ENCODE data around the gene HMGN2.

Gene HMGN2

GRCh38 chr1:26472320-26472900 lies at the start of gene HMGN2:
Gene HMGN2, plus strand, starts transcription at chr1:26472440. Its CDS starts 173 bp downstream, at chr1:26472613.
- DNase-seq (ENCODE audit: low spot score), result peak; percentile 87

- DNase-seq (ENCODE audit: low spot score), result no peak
Measured at GRCh38 chr1:26429721-26430120, 42.5 kb upstream of the HMGN2 start.

- DNase-seq (ENCODE audit: low spot score), result peak; percentile 100
Measured at GRCh38 chr1:26431979-26432695, 40.1 kb upstream of the HMGN2 start, which contains the start of gene DHDDS. Gene DHDDS, plus strand, starts transcription at chr1:26432321. Its CDS starts 625 bp downstream, at chr1:26432946.

- DNase-seq (ENCODE audit: low spot score), result no peak
Measured at GRCh38 chr1:26432793-26433192, 39.4 kb upstream of the HMGN2 start.

DNA sequence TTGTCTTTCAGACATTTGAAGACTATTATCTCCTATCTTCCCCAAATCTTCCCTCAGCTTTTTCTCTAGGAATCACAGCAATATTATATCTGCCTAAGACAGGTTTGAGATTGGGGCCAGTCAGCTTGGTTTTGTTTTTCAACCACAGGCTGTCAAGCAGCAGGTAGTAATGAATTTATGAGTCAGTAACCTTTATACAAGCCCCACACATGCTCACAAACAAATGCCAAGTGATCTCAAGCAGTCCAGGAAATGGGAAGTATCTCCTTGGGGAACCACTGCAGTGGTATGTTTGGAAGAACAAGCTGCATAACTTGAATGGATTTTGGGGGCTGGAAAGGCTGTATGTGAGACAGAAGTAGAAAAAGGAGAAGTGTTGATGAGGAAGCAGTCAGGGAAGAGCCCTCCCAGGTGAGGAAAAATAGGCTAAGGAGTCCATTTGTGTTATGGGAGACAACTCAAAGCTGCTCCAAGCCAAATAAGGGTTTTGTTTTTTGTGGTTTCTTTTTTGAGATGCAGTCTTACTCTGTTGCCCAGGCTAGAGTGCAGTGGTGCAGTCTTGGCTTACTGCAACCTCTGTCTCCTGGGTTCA lies 38.0 kb upstream of the HMGN2 start:
- DNase-seq (ENCODE audit: low spot score), result no peak

DNA sequence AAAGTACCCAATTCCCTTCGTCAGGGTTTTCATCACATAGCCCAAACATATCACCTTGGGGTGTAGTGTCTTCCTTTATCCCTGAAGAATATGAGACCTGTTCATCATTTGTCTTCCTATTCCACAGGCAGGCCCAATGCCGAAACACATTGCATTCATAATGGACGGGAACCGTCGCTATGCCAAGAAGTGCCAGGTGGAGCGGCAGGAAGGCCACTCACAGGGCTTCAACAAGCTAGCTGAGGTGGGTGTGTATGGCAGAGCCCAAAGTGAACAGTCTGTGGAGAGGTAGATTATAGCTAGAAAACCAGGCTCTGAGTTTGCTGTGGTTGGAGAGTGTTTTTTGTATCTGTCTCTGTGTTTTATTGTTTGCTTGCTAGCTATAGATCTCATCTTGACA lies 34.2 kb upstream of the HMGN2 start:
- no peak for DNase-seq (ENCODE audit: low spot score)

DNA sequence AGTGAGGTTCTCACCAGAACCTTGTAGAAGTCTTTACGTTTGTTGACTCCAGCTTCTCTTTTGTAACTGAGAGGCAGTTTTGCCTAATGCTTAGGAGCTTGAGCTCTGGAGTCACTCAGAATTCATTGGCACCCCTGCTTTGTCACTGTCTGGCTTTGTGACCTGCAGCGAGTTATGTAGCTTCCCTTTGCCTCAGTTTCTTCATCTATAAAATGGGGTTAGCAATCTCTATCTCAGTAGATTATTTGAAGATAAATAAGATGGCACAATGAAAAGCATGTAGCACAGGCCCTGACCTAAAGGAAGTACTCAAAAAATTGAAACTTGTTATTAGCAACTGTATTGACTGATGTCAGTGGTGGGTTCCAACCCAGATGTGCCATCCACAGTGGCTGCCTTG lies 32.0 kb upstream of the HMGN2 start:
- no peak for DNase-seq (ENCODE audit: low spot score)

- DNase-seq (ENCODE audit: low spot score), result no peak
Measured at GRCh38 chr1:26449868-26450267, 22.4 kb upstream of the HMGN2 start.

DNA sequence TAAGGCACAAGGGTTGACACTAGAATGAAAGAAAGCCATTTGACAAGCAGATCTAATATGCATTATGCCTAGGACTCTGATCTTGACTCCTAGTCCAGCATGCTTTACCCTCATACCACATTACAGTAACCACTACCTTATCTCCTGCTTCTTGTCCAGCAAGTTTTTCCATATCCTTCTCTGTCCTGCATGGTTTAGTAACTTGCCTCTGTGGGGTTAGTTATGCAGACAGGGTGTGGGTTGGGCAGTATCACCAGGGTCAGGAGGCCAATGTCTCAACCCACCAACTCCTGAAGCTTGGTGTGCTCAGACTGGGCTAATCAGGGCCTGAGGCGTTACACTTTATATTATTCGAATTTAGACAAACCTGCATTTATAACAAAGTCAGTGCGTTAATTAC lies 21.3 kb upstream of the HMGN2 start:
- no peak for DNase-seq (ENCODE audit: low spot score)

- DNase-seq (ENCODE audit: low spot score), result no peak
Measured at GRCh38 chr1:26452459-26453183, 19.6 kb upstream of the HMGN2 start.

DNA sequence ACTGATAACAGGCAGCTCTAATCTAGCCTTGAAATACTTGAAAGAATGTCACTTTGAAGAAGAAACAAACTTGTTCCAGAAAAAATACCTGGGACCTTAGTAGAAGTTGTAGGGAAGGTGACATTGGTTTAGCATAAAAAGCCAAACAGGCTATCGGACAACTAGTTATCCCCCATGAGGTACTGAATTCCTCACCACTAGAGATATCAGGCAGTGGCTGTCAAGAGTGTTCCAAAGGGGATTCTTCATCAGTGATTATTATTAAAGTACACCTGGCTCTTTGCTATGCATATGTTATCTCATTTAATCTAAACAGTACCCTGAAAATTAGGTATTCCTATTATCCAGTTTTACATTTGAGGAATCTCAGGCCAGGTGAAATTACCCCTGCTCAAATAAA lies 13.1 kb upstream of the HMGN2 start:
- no peak for DNase-seq (ENCODE audit: low spot score)

DNA sequence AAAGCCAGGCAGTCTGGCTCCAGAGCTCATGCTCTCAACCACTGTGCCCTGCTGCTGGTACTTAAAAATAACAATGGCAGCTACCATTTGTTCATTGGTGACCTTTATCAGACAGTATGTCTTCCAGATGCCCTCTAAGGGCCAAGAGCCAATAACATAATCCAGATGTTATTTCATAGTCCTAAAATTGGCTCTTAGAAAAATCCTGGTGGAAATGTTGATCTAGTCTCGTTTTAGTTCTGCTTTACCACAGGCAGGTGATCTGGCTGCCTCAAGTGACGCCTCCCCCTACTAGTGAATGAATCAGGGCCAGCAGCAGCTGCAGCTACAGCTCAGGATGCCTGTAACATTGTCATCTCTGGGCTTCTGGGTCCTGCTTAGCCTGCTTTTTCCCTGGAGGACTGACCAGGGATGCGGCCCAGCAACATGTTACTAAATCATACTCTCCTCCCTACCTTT lies 12.6 kb upstream of the HMGN2 start:
- no peak for DNase-seq (ENCODE audit: low spot score)

DNA sequence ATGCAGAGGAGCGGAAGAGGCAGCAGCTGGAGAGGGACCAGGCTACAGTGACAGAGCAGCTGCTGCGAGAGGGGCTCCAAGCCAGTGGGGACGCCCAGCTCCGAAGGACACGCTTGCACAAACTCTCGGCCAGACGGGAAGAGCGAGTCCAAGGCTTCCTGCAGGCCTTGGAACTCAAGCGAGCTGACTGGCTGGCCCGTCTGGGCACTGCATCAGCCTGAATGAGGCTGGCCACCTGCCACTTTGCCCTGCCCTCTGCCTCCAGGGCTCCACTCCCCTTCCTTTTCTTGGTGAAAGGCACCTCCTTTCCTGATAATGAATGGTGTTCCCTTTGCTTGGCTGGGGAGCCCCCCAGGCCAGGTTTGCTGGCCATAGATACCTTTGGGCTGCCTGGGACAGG lies 3.3 kb upstream of the HMGN2 start:
- no peak for DNase-seq (ENCODE audit: low spot score)

GRCh38 chr1:26469558-26469957 lies 2.7 kb upstream of the HMGN2 start:
- no peak for DNase-seq (ENCODE audit: low spot score)

DNA sequence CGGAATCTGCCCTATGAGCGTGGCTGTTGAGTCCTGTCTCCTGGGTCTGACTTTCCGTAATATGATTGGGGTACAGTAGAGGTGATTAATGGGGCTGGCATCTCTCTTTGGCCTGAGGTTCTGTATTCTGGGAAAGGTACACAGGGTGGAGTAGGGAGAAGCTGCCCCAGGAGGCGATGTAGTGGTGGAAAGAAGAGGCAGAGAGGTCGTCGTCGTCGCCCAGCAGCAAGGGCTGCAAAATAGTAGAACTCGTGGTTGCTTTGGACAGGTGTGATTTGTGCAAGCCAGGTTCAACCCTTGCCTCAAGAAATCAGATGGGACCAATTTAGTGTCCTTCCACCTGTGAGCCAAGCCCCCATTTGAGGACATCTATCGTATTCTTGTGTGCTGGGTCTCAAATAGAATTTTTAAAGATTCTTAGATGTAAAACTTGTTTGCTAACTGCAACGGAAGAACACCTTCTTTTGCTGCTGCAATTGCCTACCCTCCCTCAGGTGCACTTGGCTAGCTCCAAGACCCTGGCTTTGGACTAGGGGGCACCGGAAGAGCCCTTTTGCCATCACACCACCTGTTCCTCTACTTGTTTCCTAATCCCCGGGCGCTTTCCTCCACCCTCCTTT lies 1.3 kb upstream of the HMGN2 start:
- no peak for DNase-seq (ENCODE audit: low spot score)

DNA sequence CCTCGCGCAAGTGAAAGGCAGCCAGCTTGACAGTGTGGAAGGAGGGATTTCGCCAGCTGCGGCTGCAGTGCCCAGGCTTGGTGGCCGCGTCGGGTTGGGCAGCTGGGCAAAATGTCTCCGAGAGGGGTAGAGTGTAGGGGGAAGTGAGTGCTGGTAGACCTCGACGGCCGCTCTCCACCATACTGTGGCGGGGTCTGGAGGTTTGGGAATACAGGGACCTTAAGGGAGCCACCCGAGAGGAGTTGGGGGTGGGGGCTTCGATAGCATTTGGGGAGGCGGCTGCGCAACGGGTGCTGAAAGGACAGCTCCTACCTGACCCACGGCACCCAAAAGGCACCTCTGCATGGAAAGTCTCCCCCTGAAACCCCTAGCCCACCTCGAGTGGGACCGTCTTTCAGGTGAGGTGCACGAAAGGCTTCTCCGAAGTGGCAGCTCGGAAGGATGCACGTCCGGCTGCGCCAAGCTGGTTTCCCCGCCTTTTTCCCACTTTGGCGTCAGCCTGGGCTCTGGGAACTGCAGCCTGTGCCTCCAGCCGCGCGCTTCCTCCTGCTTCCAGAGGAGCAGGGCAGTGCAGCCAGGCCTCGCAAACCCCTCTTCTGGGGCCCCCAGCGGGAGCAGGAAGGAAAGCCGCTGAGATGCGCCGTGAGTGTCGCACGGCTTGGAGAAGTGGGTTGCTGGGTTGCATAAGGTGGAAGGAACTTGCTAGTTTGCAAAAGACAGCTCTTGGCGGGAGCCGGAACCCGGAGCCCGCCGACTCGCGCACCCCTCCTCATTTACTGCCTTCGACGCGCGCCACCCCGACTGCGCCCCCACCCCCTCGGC lies 531 bp upstream of the HMGN2 start:
- DNase-seq (ENCODE audit: low spot score), result peak; percentile 46

DNA sequence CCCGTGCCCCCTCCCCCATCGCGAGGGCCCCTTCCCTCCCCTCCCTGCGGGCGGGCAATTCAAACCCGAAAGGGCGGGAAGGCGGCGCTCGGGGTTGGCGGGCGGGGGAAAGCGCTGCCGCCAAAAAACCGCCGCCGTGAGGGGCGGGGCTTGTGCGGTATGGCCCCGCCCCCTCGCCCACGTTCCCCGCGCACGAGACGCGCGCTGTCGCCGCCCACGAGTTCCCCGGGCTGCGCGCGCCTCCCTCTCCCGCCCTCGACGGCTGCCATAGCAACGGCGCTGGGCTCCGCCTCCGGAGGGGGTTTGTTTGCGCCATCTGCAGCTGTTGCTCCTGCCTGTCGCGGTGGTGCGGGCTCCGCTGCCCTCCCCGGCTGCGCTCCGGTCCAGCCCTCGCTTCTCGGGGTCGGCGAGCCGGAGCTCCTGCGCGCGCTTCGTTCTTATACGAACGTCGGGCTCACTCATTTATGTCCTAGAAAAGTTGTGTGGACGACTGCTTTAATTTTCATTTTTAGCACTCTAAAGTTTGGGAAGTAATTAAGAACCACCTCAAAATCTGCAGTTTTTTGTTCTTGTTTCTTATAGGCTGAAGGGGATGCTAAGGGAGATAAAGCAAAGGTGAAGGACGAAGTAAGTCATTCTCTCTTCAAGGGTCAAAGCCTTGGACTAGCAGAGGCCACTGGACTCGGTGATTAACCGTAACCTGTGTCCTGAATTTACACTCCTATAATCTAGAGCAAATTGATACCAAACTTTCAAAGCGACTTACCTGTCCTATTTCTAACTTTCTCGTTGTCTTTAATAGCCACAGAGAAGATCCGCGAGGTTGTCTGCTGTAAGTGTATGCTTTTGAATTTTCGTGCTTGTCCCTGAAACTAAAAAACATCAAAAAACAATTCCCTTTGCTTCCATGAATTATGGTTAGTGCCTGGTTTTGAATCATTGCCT lies 933 bp downstream of the HMGN2 start:
- DNase-seq (ENCODE audit: low spot score), result peak; percentile 99

DNA sequence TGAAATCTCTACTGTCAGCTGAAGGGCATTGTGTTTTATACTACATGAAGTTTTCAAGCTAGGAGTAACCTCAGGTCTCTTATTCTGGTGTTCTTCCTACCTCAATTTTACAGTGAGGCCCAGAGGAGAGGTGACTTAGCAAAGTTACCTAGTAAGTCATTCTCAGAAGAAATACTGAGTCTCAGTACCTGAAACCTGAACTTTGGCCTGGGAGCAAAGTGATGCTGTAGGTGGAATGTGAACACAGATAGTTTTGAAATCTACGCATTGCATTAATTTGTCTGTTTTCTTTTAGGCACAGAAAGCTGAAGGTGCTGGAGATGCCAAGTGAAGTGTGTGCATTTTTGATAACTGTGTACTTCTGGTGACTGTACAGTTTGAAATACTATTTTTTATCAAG lies 2.6 kb downstream of the HMGN2 start:
- DNase-seq (ENCODE audit: low spot score), result no peak

- DNase-seq (ENCODE audit: low spot score), result no peak
Measured at GRCh38 chr1:26475989-26476388, 3.7 kb downstream of the HMGN2 start.

DNA sequence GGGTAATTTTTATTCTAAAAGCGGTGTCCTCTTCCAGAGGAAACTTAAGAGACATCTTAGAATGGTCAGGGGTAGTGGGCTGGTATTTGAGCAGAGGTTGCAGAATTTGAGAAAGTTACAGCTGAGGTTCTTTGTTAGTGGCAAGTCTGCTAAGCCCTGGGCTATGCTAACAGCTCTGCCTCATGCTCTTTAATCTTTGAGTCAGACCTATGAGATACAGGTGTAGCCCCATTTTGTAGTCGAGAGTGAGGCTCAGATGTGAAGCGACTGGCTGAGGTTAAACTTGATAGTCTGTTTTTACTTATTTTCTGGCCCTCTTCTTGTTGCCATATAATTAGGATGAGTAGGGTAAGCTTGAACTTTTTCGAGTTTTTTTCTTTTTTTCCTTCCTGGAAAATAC lies 4.7 kb downstream of the HMGN2 start:
- DNase-seq (ENCODE audit: low spot score), result no peak
